Left hindlimb (tissue), 1 donor: ENCODE measurements around the gene RAB17.
A peak's percentile ranks its signal among the peaks of the same experiment; 100 is the strongest.

Experiments used
- DNase-seq: peaks from one replicate; pipeline ENCODE4 v3.0.0-alpha.2; 2018

RAB17 gene

GRCh38 chr2:237598468-237599208 is 8.1 kb upstream of the RAB17 start:
- DNase-seq: peak; percentile 20

GRCh38 chr2:237597196-237598145 is 6.9 kb upstream of the RAB17 start:
- DNase-seq: peak; percentile 21

GRCh38 chr2:237596520-237597195 is 6.1 kb upstream of the RAB17 start:
- peak; percentile 29 for DNase-seq

GRCh38 chr2:237595829-237596519 is 5.4 kb upstream of the RAB17 start:
- peak; percentile 0 for DNase-seq

- DNase-seq: peak; percentile 24
These were observed 4.0 kb upstream of the RAB17 start for GRCh38 chr2:237594514-237594871.

- DNase-seq: no peak
These were observed 3.2 kb upstream of the RAB17 start for GRCh38 chr2:237593596-237594320.

GRCh38 chr2:237593036-237593435 is 2.5 kb upstream of the RAB17 start:
- no peak for DNase-seq

GRCh38 chr2:237592425-237592980 is 2.0 kb upstream of the RAB17 start:
- DNase-seq: no peak

GRCh38 chr2:237591141-237591881 is 777 bp upstream of the RAB17 start:
- no peak for DNase-seq

- DNase-seq: no peak
These were observed 2.4 kb downstream of the RAB17 start for GRCh38 chr2:237588044-237588696.

- no peak for DNase-seq
These were observed 4.8 kb downstream of the RAB17 start for GRCh38 chr2:237585590-237586221.

- DNase-seq: no peak
These were observed 6.9 kb downstream of the RAB17 start for GRCh38 chr2:237583385-237584295.

- DNase-seq: peak; percentile 74
These were observed 8.5 kb downstream of the RAB17 start for GRCh38 chr2:237581751-237582746.

- DNase-seq: no peak
These were observed 9.2 kb downstream of the RAB17 start for GRCh38 chr2:237581326-237581725.

- DNase-seq: no peak
These were observed 12.3 kb downstream of the RAB17 start for GRCh38 chr2:237577956-237578870.

GRCh38 chr2:237577458-237577857 is 13.1 kb downstream of the RAB17 start:
- DNase-seq: no peak
